Endothelial cell of umbilical vein (primary cell): ENCODE measurements around the gene BCO1. TPM values are rescaled to one million over a fixed set of nuclear protein-coding genes. Genes with fewer than 3 reads are reported as not detected.

ENCODE experiments used
- BruUV-seq: library from RNA; stranded (reverse); fragments of 400-500 nt; replicated peaks from 2 replicates; lab custom pipeline; 2021; lab: Mats Ljungman, UMichigan
- CTCF ChIA-PET: fragments of 300-600, 350-600 bp; sonication (Branson Sonifier 250); formaldehyde crosslinking; loops from one replicate; lab custom pipeline; 2021; ENCODE audit warnings: antibody characterized with exemption, inconsistent platforms; lab: Charles Lee
- POLR2A ChIA-PET: fragments of 300-600, 350-600 bp; sonication (Branson Sonifier 250); formaldehyde crosslinking; loops from one replicate; lab custom pipeline; 2021; ENCODE audit warnings: antibody characterized with exemption, inconsistent platforms; lab: Charles Lee
- DNase-seq: peaks from one replicate; pipeline ENCODE4 v3.0.0-alpha.2; 2011; ENCODE audit warnings: low read depth, low spot score
- FAIRE-seq: peaks from 2 replicates; lab custom pipeline; 2011; peaks lifted over from hg19 to GRCh38; lab: Jason Lieb, UNC
- H2AFZ ChIP-seq: 2 replicates; pipeline ENCODE4 v1.6.0; 2012; ENCODE audit warnings: low read depth, low read length, control low read depth, inconsistent platforms
- H3K27ac ChIP-seq: 2 replicates; pipeline ENCODE4 v1.5.1; 2011; ENCODE audit warnings: low read depth, mild to moderate bottlenecking, control low read depth, low read length, moderate library complexity; ENCODE audit not compliant: insufficient read depth
- H3K27me3 ChIP-seq, 2 experiments: 2 replicates each; pipeline versions ENCODE4 v1.6.0 to v1.6.1; 2011; ENCODE audit warnings: low read length in 2 of 2, mixed read lengths in 1 of 2; ENCODE audit not compliant: control insufficient read depth in 2 of 2, insufficient read depth in 2 of 2
- H3K36me3 ChIP-seq, 2 experiments: 2 replicates in 1 of 2; 3 replicates in 1 of 2; pipeline ENCODE4 v1.5.1; 2011; ENCODE audit warnings: low read length in 2 of 2, mild to moderate bottlenecking in 1 of 2, moderate library complexity in 1 of 2; ENCODE audit not compliant: control insufficient read depth in 2 of 2, insufficient read depth in 2 of 2; ENCODE audit errors: extremely low read depth in 1 of 2
- H3K4me1 ChIP-seq: 3 replicates; pipeline ENCODE4 v1.5.1; 2011; ENCODE audit warnings: mild to moderate bottlenecking, low read length; ENCODE audit not compliant: control insufficient read depth, insufficient read depth; ENCODE audit errors: extremely low read depth
- H3K4me2 ChIP-seq: 2 replicates; pipeline ENCODE4 v1.6.1; 2011; ENCODE audit warnings: low read length, control low read depth, mixed read lengths; ENCODE audit not compliant: insufficient read depth
- H3K4me3 ChIP-seq, 3 experiments: fragments of 200-600 bp in 1 of 3; sonication (generic), shearing (Covaris generic) in 1 of 3; replicated peaks in 1 of 3; 2 replicates each; pipeline ENCODE4 v1.5.1; 2011 to 2016; ENCODE audit warnings: control low read depth in 3 of 3, low read length in 3 of 3, mild to moderate bottlenecking in 2 of 3, inconsistent platforms in 1 of 3, low read depth in 1 of 3, moderate library complexity in 1 of 3; ENCODE audit not compliant: insufficient read depth in 1 of 3
- H3K79me2 ChIP-seq: 2 replicates; pipeline ENCODE4 v1.6.0; 2012; ENCODE audit warnings: low read length, inconsistent platforms; ENCODE audit not compliant: control insufficient read depth, insufficient read depth
- H3K9ac ChIP-seq: replicated peaks from 2 replicates; pipeline ENCODE3; 2011; ENCODE audit warnings: low read length, control low read depth; ENCODE audit not compliant: insufficient read depth; ENCODE audit errors: extremely low read depth
- H3K9me1 ChIP-seq: replicated peaks from 3 replicates; pipeline ENCODE4 v1.6.0; 2011; ENCODE audit warnings: mild to moderate bottlenecking, low read length; ENCODE audit not compliant: control insufficient read depth, insufficient read depth; ENCODE audit errors: extremely low read depth
- H3K9me3 ChIP-seq: replicated peaks from 2 replicates; pipeline ENCODE4 v1.5.1; 2012; ENCODE audit warnings: low read length, inconsistent platforms; ENCODE audit not compliant: control insufficient read depth, insufficient read depth
- H4K20me1 ChIP-seq: replicated peaks from 2 replicates; pipeline ENCODE3; 2011; ENCODE audit warnings: mild to moderate bottlenecking, low read length; ENCODE audit not compliant: control insufficient read depth, insufficient read depth; ENCODE audit errors: extremely low read depth
- EZH2 ChIP-seq: IDR thresholded peaks from 2 replicates; pipeline ENCODE4 v1.6.1; 2012; ENCODE audit warnings: borderline replicate concordance, low read depth, mild to moderate bottlenecking, moderate library complexity, low read length, inconsistent platforms; ENCODE audit not compliant: severe bottlenecking
- FOS ChIP-seq: IDR thresholded peaks from 2 replicates; pipeline ENCODE4 v1.6.1; 2011; ENCODE audit warnings: mild to moderate bottlenecking, low read length, moderate library complexity, borderline replicate concordance; ENCODE audit not compliant: insufficient read depth
- GATA2 ChIP-seq: IDR thresholded peaks from 2 replicates; pipeline ENCODE4 v1.7.0; 2011; ENCODE audit warnings: low read depth, mild to moderate bottlenecking, moderate library complexity, mixed read lengths, low read length; ENCODE audit not compliant: insufficient read length, insufficient read depth
- JUN ChIP-seq: IDR thresholded peaks from 2 replicates; pipeline ENCODE4 v1.6.1; 2011; ENCODE audit warnings: borderline replicate concordance, low read depth; ENCODE audit not compliant: insufficient read length, insufficient read depth
- MYC ChIP-seq: IDR thresholded peaks from one replicate; pipeline ENCODE4 v1.6.1; 2011; ENCODE audit warnings: mild to moderate bottlenecking, low read depth, low read length
- POLR2A ChIP-seq: IDR thresholded peaks from 2 replicates; pipeline ENCODE4 v1.6.1; 2012; ENCODE audit warnings: low read depth, mild to moderate bottlenecking, control low read depth, low read length
- POLR2AphosphoS5 ChIP-seq: IDR thresholded peaks from 2 replicates; pipeline ENCODE4 v1.6.1; 2012; ENCODE audit warnings: low read depth, mild to moderate bottlenecking, control low read depth, low read length, moderate library complexity; ENCODE audit not compliant: insufficient read depth
- dilution Hi-C: fragments of 300-500 bp; cut with MboI; formaldehyde crosslinking; loops from one replicate; pipeline ENCODE4 v1.15.0; 2019; ENCODE audit warnings: low sequenced_read_pairs; ENCODE audit not compliant: extremely low pct_ligation_motif_present
- intact Hi-C: fragments of 100-400 bp; cut with micrococcal nuclease; formaldehyde crosslinking; loops from one replicate; pipeline ENCODE4 v1.10.0; 2022
- polyA plus RNA-seq, 4 experiments: library from polyadenylated mRNA; depleted of rRNA in 3 of 4; stranded (reverse) in 3 of 4; unstranded in 1 of 4; fragments of >200 nt; gene quantifications; 2 replicates each; pipeline versions ENCODE4 v1.2.1 to v1.2.3, GENCODE V29; 2011 to 2012; ENCODE audit warnings: missing spikeins in 1 of 4
- total RNA-seq: library from RNA; stranded (reverse); gene quantifications from 2 replicates; pipeline ENCODE4 v1.2.3, GENCODE V29; 2021
- TF ChIP-seq, protein P1 (sequence below), 2 donors: IDR thresholded peaks; 1 replicate in 1 of 2; 2 replicates in 1 of 2; pipeline ENCODE4 v1.5.1; 2011; ENCODE audit warnings: low read length in 2 of 2, mild to moderate bottlenecking in 2 of 2, moderate library complexity in 2 of 2, control low read depth in 1 of 2, inconsistent platforms in 1 of 2, low read depth in 1 of 2; ENCODE audit not compliant: insufficient read depth in 1 of 2; ENCODE audit errors: extremely low read depth in 1 of 2
- TF ChIP-seq, protein P2 (sequence below): IDR thresholded peaks from 2 replicates; pipeline ENCODE4 v1.6.1; 2011; ENCODE audit not compliant: insufficient read depth, insufficient read length

Gene BCO1
- total and polyA plus RNA-seq, 2 donors (not counting 3 experiments of a cell fraction or from before 2014, with no cell fraction given) = not detected

DNA sequence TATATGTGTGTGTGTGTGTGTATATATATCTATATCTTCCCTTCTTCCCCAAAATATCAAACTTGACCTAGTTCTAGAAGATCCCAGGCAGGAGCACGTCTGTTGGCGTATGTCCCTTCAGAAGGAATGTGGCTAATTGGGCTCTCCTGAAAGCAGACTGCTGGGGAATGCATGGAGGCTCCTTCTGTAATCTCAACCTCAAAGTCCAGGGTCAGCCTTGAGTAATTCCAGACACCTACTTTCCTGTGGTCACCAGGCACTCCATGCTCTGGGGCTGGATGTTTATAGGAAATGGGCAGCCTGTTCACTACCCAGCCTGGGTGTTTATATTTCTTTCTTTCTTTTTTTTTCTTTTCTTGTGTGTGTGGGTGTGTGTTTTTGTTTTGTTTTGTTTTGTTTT lies 13.4 kb downstream of the BCO1 start:
- no peak overlapping the region for H3K9ac ChIP-seq
- POLR2A ChIA-PET = no interaction called here
- H4K20me1 ChIP-seq = no peaks in the 10 kb centered on the region
- no peaks in the 10 kb centered on the region for H3K9me1 ChIP-seq
- H3K27ac ChIP-seq = no peak overlapping the region
- CTCF ChIA-PET = no interaction called here
- no peak for DNase-seq
- H3K36me3 ChIP-seq = no peaks in the 10 kb centered on the region
- no peak overlapping the region for H3K4me2 ChIP-seq
- intact Hi-C loops (no loop called here), dilution Hi-C loops (no loop called here)
- no peaks in the 10 kb centered on the region for H3K79me2 ChIP-seq
- no peak overlapping the region for H2AFZ ChIP-seq
- H3K9me3 ChIP-seq = no peaks in the 10 kb centered on the region
- TF ChIP-seq MYC (no peak), POLR2AphosphoS5 (no peak), POLR2A (no peak), GATA2 (no peak)
- FAIRE-seq = no peak
- H3K4me1 ChIP-seq = no peaks in the 10 kb centered on the region
- no peak overlapping the region for H3K4me3 ChIP-seq
- no TSS peak for BruUV-seq
- H3K27me3 ChIP-seq = no peaks in the 10 kb centered on the region

DNA sequence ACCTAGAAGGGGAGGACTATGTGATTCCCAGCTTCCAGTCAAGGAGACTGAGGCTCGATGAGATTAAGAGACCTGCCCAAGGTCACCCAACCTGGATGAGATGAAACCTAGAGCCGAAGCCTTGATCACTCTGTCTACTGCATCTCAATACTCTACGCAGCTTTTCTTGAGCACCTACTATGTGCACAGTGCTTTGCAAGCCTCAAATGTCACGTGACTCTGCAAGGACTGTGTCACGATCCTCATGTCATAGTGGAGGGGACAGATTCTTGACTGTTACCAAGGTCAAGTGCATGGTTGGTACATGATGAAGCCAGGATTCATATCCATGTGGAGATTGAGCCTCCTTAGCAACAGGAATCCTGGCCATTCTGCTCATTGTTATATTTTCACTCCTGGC lies 14.7 kb downstream of the BCO1 start:
- no TSS peak for BruUV-seq
- Histone ChIP-seq H3K4me3 (no peak overlapping the region), H2AFZ (no peak overlapping the region), H4K20me1 (no peaks in the 10 kb centered on the region), H3K27me3 (no peaks in the 10 kb centered on the region), H3K4me1 (no peaks in the 10 kb centered on the region), H3K9ac (no peak overlapping the region), H3K4me2 (no peak overlapping the region), H3K36me3 (no peaks in the 10 kb centered on the region), H3K9me1 (no peaks in the 10 kb centered on the region), H3K9me3 (no peaks in the 10 kb centered on the region), H3K27ac (no peak overlapping the region), H3K79me2 (no peaks in the 10 kb centered on the region)
- POLR2A ChIA-PET = interaction anchor here (0.7 kb wide), 1 partner anchor 487 kb away, joined by 4 read pairs; no protein-coding TSS in a partner anchor
- FAIRE-seq (no peak), DNase-seq (no peak)
- intact Hi-C loops (no loop called here), dilution Hi-C loops (no loop called here)
- CTCF ChIA-PET = no interaction called here
- TF ChIP-seq FOS (no peak), POLR2AphosphoS5 (no peak), GATA2 (no peak), POLR2A (no peak), MYC (no peak), JUN (no peak), EZH2 (no peak)
- TF ChIP-seq, protein P1, sequence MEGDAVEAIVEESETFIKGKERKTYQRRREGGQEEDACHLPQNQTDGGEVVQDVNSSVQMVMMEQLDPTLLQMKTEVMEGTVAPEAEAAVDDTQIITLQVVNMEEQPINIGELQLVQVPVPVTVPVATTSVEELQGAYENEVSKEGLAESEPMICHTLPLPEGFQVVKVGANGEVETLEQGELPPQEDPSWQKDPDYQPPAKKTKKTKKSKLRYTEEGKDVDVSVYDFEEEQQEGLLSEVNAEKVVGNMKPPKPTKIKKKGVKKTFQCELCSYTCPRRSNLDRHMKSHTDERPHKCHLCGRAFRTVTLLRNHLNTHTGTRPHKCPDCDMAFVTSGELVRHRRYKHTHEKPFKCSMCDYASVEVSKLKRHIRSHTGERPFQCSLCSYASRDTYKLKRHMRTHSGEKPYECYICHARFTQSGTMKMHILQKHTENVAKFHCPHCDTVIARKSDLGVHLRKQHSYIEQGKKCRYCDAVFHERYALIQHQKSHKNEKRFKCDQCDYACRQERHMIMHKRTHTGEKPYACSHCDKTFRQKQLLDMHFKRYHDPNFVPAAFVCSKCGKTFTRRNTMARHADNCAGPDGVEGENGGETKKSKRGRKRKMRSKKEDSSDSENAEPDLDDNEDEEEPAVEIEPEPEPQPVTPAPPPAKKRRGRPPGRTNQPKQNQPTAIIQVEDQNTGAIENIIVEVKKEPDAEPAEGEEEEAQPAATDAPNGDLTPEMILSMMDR (IDR thresholded peaks at IDR 0.05; ENCODE audit: extremely low read depth in 1 of 2, insufficient read depth in 1 of 2, low read depth in 1 of 2, low read length in 2 of 2) = no peak
- TF ChIP-seq, protein P2, sequence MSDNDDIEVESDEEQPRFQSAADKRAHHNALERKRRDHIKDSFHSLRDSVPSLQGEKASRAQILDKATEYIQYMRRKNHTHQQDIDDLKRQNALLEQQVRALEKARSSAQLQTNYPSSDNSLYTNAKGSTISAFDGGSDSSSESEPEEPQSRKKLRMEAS = no peak
